Activated CD8-positive, alpha-beta T cell treated with anti-CD3 and anti-CD28 coated beads for 36 hours (primary cell): ENCODE results near the gene GRIN1. TPM values are rescaled to one million over a fixed set of nuclear protein-coding genes. Genes with fewer than 3 reads are reported as not detected.
A peak's percentile ranks its signal among the peaks of the same experiment; 100 is the strongest.

Source experiments
- ATAC-seq: fragments of 200-7000 bp; cut with Tn5 transposase; one replicate; pipeline ENCODE4 v1.10.0; 2021; ENCODE audit warnings: mild to moderate bottlenecking, moderate library complexity
- CTCF ChIA-PET: fragments of 350-600 bp; sonication (Branson Sonifier 250); formaldehyde crosslinking; loops from one replicate; lab custom pipeline; 2021; ENCODE audit warnings: antibody characterized with exemption; lab: Charles Lee
- POLR2A ChIA-PET: fragments of 350-600 bp; sonication (Branson Sonifier 250); formaldehyde crosslinking; loops from one replicate; lab custom pipeline; 2021; ENCODE audit warnings: antibody characterized with exemption; lab: Charles Lee
- DNase-seq: peaks from one replicate; pipeline ENCODE4 v3.0.0-alpha.2; 2020
- H3K27ac Mint-ChIP-seq: one replicate; pipeline ENCODE4 v1.8.0; 2021; ENCODE audit warnings: mild to moderate bottlenecking, mixed read lengths
- H3K27me3 Mint-ChIP-seq: one replicate; pipeline ENCODE4 v1.8.0; 2021; ENCODE audit warnings: mixed read lengths
- H3K36me3 Mint-ChIP-seq: one replicate; pipeline ENCODE4 v1.8.0; 2021; ENCODE audit warnings: low read depth, mixed read lengths
- H3K4me1 Mint-ChIP-seq: one replicate; pipeline ENCODE4 v1.8.0; 2021; ENCODE audit warnings: low read depth, mixed read lengths
- H3K4me3 Mint-ChIP-seq: one replicate; pipeline ENCODE4 v1.8.0; 2021; ENCODE audit warnings: mild to moderate bottlenecking, moderate library complexity, mixed read lengths
- H3K9me3 Mint-ChIP-seq: one replicate; pipeline ENCODE4 v1.8.0; 2021; ENCODE audit warnings: mixed read lengths
- intact Hi-C: fragments of 100-400 bp; cut with micrococcal nuclease; formaldehyde crosslinking; loops from one replicate; pipeline ENCODE4 v1.10.0; 2022
- total RNA-seq, 2 experiments: library from RNA; stranded (reverse); gene quantifications; one replicate each; pipeline ENCODE4 v1.2.3, GENCODE V29; 2021
- TF ChIP-seq, protein P1 (sequence below): fragments of 200-600 bp; IDR thresholded peaks from one replicate; pipeline ENCODE4 v1.8.0; 2022; ENCODE audit warnings: antibody characterized with exemption, mild to moderate bottlenecking

The GRIN1 gene
- total RNA-seq, 2 experiments from 2014 or later: not detected

DNA sequence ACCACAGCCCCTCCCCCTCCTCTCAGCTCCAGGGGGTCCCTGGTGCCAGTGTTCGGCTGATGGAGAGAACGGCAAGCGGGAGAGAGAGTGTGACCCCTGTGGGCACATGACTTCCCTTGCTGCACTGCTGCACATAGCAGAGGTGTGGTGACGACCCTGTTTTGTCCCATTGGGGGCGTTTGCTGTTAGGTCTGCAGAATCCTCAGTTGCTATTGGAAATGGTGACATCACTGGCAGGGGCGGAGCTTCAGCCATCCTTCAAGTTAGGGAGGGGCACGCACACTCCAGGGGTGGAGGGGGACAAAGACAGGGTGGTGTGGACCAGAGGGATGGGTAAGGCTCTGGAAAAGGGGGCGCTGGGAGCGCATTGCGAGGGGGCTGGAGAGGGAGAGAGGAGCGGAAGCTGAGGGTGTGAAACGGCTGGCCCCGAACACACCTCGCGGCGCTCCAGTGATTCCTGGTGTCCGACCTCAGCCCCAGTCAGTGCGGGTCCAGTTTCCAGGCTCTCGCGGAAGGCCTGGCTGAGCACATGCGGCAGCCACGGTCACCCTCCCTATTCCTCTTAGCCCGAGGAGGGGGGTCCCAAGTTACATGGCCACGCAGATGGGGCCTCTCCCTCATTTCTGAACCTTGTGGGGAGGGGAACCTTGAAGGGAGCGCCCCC lies 764 bp upstream of the GRIN1 start:
- no peaks in the 10 kb centered on the region for H3K36me3 Mint-ChIP-seq
- intact Hi-C loops: no loop called here

DNA sequence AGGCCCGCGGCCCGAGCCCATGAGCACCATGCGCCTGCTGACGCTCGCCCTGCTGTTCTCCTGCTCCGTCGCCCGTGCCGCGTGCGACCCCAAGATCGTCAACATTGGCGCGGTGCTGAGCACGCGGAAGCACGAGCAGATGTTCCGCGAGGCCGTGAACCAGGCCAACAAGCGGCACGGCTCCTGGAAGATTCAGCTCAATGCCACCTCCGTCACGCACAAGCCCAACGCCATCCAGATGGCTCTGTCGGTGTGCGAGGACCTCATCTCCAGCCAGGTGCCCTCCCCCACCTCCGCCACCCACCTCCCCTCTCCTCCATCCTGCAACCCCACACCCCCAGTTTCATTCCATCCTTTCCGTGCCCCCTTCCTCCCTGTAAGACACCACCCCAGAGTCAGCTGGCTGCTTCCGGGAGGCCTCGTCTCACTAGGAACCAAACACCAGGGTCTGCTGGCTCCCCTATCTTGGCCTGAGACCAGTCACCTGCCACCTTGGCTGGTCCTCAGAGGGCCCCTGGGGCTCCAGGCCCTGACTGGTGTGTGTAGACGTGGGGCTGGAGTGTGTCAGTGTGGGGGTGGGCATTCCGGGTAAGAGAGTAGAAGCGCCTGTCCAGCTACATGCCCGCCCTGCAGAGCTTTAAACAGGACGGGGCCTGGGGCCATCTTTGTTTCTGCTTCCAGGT lies 655 bp downstream of the GRIN1 start:
- no peak for ATAC-seq
- no peaks in the 10 kb centered on the region for H3K9me3 Mint-ChIP-seq
- CTCF ChIA-PET: interaction anchor here (1.2 kb wide), 1 partner anchor 84 kb away, joined by 3 read pairs; no protein-coding TSS in a partner anchor

More for the DNA sequence above, 764 bp upstream of the GRIN1 start:
- no peak overlapping the region for H3K4me3 Mint-ChIP-seq
- POLR2A ChIA-PET: interaction anchor here (1.1 to 2.0 kb wide), 3 partner anchors 9 to 56 kb away, joined by 3 to 5 read pairs (median 5); no protein-coding TSS in a partner anchor
- CTCF ChIA-PET: interaction anchor here (0.8 to 1.2 kb wide), 3 partner anchors 21 to 99 kb away, joined by 3 read pairs; no protein-coding TSS in a partner anchor
- peak; percentile 62 for DNase-seq
- H3K27me3 Mint-ChIP-seq: peaks cover 58% of the 10 kb centered on the region
- peak; percentile 47 for ATAC-seq
- TF ChIP-seq, protein P1, sequence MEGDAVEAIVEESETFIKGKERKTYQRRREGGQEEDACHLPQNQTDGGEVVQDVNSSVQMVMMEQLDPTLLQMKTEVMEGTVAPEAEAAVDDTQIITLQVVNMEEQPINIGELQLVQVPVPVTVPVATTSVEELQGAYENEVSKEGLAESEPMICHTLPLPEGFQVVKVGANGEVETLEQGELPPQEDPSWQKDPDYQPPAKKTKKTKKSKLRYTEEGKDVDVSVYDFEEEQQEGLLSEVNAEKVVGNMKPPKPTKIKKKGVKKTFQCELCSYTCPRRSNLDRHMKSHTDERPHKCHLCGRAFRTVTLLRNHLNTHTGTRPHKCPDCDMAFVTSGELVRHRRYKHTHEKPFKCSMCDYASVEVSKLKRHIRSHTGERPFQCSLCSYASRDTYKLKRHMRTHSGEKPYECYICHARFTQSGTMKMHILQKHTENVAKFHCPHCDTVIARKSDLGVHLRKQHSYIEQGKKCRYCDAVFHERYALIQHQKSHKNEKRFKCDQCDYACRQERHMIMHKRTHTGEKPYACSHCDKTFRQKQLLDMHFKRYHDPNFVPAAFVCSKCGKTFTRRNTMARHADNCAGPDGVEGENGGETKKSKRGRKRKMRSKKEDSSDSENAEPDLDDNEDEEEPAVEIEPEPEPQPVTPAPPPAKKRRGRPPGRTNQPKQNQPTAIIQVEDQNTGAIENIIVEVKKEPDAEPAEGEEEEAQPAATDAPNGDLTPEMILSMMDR: no peak
- H3K27ac Mint-ChIP-seq: no peak overlapping the region
- H3K9me3 Mint-ChIP-seq: no peaks in the 10 kb centered on the region
- H3K4me1 Mint-ChIP-seq: peaks cover 5% of the 10 kb centered on the region

DNA sequence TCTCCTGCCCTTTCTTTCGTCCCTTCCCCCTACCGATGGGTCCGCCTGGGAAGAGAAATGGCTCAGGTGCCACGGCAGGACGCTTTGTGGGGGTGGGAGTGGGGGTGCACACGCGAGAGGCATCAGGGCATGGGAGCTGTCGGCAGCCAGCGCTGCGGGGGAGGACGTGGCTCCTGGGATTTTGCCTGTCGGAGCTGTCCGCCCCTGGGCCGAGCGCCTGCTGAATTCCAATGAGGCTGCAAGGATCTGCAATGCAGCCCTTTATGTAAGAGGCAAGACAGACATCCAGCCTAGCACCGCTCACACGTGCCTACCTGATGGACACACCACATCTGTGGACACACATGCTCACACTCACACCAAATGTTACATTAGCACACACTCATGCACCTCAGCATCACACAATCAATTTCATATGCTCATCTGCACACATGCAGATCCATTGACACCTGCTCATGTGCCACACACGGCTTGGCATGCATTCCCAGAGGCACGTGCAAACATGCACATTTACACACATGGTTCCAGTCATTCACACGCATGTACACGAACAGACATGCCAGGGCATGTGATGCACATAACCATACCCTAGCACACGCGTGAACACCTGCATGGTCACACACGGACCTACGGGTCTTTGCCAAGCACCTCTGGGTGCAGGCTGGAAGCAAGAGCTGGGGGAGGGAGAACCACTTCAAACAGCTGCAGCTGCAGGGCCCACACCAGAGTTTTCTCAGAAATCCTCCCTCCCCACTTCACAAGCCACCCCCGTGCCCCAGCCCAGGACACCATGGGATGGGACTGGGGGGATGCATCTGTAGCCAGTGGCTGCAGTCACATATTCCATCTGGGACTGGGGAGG lies 1.4 kb downstream of the GRIN1 start:
- no peaks in the 10 kb centered on the region for H3K9me3 Mint-ChIP-seq
- ATAC-seq (no peak), DNase-seq (no peak)
- TF ChIP-seq, protein P1: no peak
- intact Hi-C loops: no loop called here
- no peaks in the 10 kb centered on the region for H3K36me3 Mint-ChIP-seq
- H3K4me3 Mint-ChIP-seq: no peak overlapping the region
- H3K27ac Mint-ChIP-seq: no peak overlapping the region
- peaks cover 57% of the 10 kb centered on the region for H3K27me3 Mint-ChIP-seq
- ChIA-PET CTCF (interaction anchor here (1.0 kb wide), 1 partner anchor 94 kb away, joined by 3 read pairs; no protein-coding TSS in a partner anchor), POLR2A (interaction anchor here (0.6 kb wide), 1 partner anchor 10 kb away, joined by 3 read pairs; no protein-coding TSS in a partner anchor)
- H3K4me1 Mint-ChIP-seq: peaks cover 5% of the 10 kb centered on the region

More for the DNA sequence above, 655 bp downstream of the GRIN1 start:
- POLR2A ChIA-PET: interaction anchor here (0.6 to 0.9 kb wide), 2 partner anchors 10 to 11 kb away, joined by 3 read pairs; no protein-coding TSS in a partner anchor
- no peak overlapping the region for H3K27ac Mint-ChIP-seq
- no peaks in the 10 kb centered on the region for H3K36me3 Mint-ChIP-seq
- peaks cover 62% of the 10 kb centered on the region for H3K27me3 Mint-ChIP-seq
- no peak overlapping the region for H3K4me3 Mint-ChIP-seq
- DNase-seq: no peak
- intact Hi-C loops: no loop called here
- TF ChIP-seq, protein P1: no peak
- peaks cover 5% of the 10 kb centered on the region for H3K4me1 Mint-ChIP-seq

DNA sequence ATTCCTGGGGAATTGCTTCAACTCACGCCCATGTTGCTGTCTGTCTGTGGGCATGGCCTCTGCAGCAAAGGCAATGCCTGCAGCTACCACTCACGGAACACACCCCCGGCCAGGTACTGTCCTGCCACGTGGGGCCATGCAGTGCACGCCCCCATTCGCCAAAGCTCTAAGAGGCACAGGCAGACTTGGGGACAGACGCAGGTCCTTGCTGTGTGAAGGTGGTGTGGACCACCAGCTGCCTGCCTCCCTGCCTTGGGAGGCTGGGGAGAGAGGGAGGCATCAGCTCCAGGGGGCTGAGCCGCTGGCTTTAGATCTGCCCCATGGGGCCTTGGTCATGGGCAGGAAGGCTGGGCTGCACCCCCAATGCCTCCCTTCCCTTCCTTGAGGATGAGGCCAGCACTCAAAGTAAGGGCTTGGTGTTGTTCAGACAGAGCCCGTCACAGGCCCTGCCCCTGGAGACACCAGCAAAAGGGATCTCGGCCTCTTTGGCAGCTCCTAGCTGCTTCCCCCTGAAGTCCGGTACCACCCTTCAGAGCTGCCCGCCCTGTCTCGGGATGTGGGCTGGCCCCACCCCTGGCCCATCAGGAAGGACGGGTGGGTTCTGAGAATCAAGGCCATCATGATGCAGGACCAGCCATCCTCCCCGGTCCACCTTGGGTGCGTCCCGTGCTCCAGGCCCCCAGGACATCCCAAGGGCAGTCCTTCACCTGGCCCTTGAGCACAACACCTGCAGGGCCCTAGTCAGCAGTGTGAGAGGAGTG lies 2.3 kb downstream of the GRIN1 start:
- Mint-ChIP-seq H3K36me3 (no peaks in the 10 kb centered on the region), H3K4me1 (peaks cover 5% of the 10 kb centered on the region), H3K27ac (no peak overlapping the region), H3K27me3 (peaks cover 52% of the 10 kb centered on the region), H3K4me3 (no peak overlapping the region), H3K9me3 (no peaks in the 10 kb centered on the region)
- ChIA-PET CTCF (interaction anchor here (1.0 kb wide), 1 partner anchor 95 kb away, joined by 3 read pairs; no protein-coding TSS in a partner anchor), POLR2A (interaction anchor here (0.6 kb wide), 1 partner anchor 12 kb away, joined by 3 read pairs; no protein-coding TSS in a partner anchor)
- no peak for ATAC-seq
- no peak for DNase-seq
- intact Hi-C loops: no loop called here
- TF ChIP-seq, protein P1: no peak
